Osteoblast (primary cell): ENCODE data around the gene SCYGR6. TPM values are rescaled to one million over a fixed set of nuclear protein-coding genes. Genes with fewer than 3 reads are reported as not detected.

Source experiments
- DNase-seq: peaks from one replicate; pipeline ENCODE4 v3.0.0; 2011; ENCODE audit warnings: low spot score, mixed read lengths; ENCODE audit not compliant: insufficient read length; ENCODE audit errors: missing footprints
- H2AFZ ChIP-seq: 2 replicates; pipeline ENCODE4 v1.6.0; 2011; ENCODE audit warnings: mild to moderate bottlenecking, low read length
- H3K27ac ChIP-seq: 2 replicates; pipeline ENCODE4 v1.5.1; 2011; ENCODE audit warnings: mild to moderate bottlenecking, low read depth, low read length, moderate library complexity
- H3K27me3 ChIP-seq: 2 replicates; pipeline ENCODE4 v1.6.0; 2012; ENCODE audit warnings: mild to moderate bottlenecking, control low read depth, inconsistent platforms, low read length, moderate library complexity; ENCODE audit not compliant: insufficient read depth
- H3K36me3 ChIP-seq: 2 replicates; pipeline ENCODE4 v1.5.1; 2011; ENCODE audit warnings: mild to moderate bottlenecking, low read length, control low read depth, moderate library complexity; ENCODE audit not compliant: insufficient read depth
- H3K4me1 ChIP-seq: 2 replicates; pipeline ENCODE4 v1.5.1; 2011; ENCODE audit warnings: mild to moderate bottlenecking, low read length, control low read depth, moderate library complexity; ENCODE audit not compliant: insufficient read depth
- H3K4me2 ChIP-seq: 2 replicates; pipeline ENCODE4 v1.6.0; 2011; ENCODE audit warnings: mild to moderate bottlenecking, low read length; ENCODE audit not compliant: insufficient read depth
- H3K4me3 ChIP-seq: fragments of 200-600 bp; sonication (generic); 3 replicates; pipeline ENCODE4 v1.5.1; 2012; ENCODE audit warnings: mild to moderate bottlenecking, low read length, inconsistent platforms; ENCODE audit not compliant: insufficient read depth
- H3K79me2 ChIP-seq: 2 replicates; pipeline ENCODE4 v1.6.0; 2012; ENCODE audit warnings: mild to moderate bottlenecking, low read length, control low read depth, inconsistent platforms; ENCODE audit not compliant: insufficient read depth
- H3K9me3 ChIP-seq: 2 replicates; pipeline ENCODE4 v1.5.1; 2011; ENCODE audit warnings: low read depth, low read length, control low read depth
- H4K20me1 ChIP-seq: 2 replicates; pipeline ENCODE4 v1.6.0; 2012; ENCODE audit warnings: mild to moderate bottlenecking, low read length, control low read depth; ENCODE audit not compliant: insufficient read depth
- CTCF ChIP-seq: IDR thresholded peaks from 2 replicates; pipeline ENCODE4 v1.5.1; 2011; ENCODE audit warnings: mild to moderate bottlenecking, low read depth, low read length, moderate library complexity; ENCODE audit errors: extremely low read depth
- small RNA-seq: library from RNA; depleted of rRNA; stranded (forward); fragments of <200 nt; gene quantifications from one replicate; pipeline ENCODE3, GENCODE V24; 2012
- total RNA-seq: library from RNA; depleted of rRNA; stranded (reverse); fragments of >200 nt; gene quantifications from 2 replicates; pipeline ENCODE4 v1.2.3, GENCODE V29; 2012

Gene SCYGR6
- total RNA-seq, 1 donor: not detected

DNA sequence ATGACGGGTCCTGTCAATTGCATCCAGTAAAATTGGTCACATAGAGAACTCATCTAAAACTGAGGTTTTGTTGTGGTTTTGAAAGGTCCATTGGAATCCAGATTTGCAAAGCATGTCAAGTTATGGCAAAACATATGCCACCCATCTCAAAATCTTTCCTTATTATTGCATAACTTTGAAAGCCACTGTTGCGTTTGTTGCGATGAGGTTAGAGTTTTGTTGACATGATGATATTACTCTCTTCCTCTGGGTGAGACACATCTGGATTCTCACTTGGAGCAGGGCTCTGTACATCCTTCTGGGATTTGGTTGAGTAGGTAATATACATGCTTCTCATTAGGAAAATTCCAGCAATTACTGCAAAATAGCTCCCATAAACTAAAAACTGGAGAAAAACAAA is 37.4 kb downstream of the SCYGR6 start:
- Histone ChIP-seq H3K4me3 (no peak overlapping the region), H3K9me3 (no peaks in the 10 kb centered on the region), H3K27me3 (no peaks in the 10 kb centered on the region), H2AFZ (no peak overlapping the region), H3K79me2 (no peaks in the 10 kb centered on the region), H3K4me1 (no peaks in the 10 kb centered on the region), H3K4me2 (no peak overlapping the region), H4K20me1 (no peaks in the 10 kb centered on the region), H3K27ac (no peak overlapping the region), H3K36me3 (no peaks in the 10 kb centered on the region)
- no peak for DNase-seq
- no peak for TF ChIP-seq CTCF

- TF ChIP-seq CTCF: no peak
- H3K4me2 ChIP-seq: no peak overlapping the region
- no peaks in the 10 kb centered on the region for H3K36me3 ChIP-seq
- H4K20me1 ChIP-seq: no peaks in the 10 kb centered on the region
- H3K27me3 ChIP-seq: no peaks in the 10 kb centered on the region
- no peaks in the 10 kb centered on the region for H3K4me1 ChIP-seq
- H3K9me3 ChIP-seq: no peaks in the 10 kb centered on the region
- H2AFZ ChIP-seq: no peak overlapping the region
- H3K79me2 ChIP-seq: no peaks in the 10 kb centered on the region
- no peak overlapping the region for H3K27ac ChIP-seq
- no peak for DNase-seq
- no peak overlapping the region for H3K4me3 ChIP-seq
These were observed 40.3 kb downstream of the SCYGR6 start for GRCh38 chr2:227684258-227684657.

DNA sequence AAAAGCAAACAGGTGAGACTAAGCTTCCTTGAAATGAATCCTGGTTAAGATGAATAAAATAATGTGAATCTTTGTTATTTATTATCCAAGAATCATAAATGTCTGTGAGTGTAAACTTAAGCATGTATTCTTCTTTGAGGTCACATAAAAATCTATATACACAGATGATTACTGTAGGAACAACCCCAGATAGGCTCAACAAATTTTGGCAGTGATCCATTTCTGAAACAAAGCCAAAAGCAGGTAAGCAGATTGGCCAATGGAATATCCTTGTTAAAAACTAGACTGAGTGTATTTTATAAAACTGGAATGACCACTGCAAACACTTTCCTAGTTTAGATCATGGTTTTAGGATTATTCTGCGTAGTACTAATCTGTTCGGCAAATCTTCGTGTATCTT is 46.6 kb downstream of the SCYGR6 start:
- no peaks in the 10 kb centered on the region for H3K4me1 ChIP-seq
- H3K9me3 ChIP-seq: no peaks in the 10 kb centered on the region
- TF ChIP-seq CTCF: no peak
- H2AFZ ChIP-seq: no peak overlapping the region
- no peaks in the 10 kb centered on the region for H3K36me3 ChIP-seq
- no peak for DNase-seq
- no peaks in the 10 kb centered on the region for H3K27me3 ChIP-seq
- no peak overlapping the region for H3K4me3 ChIP-seq
- H4K20me1 ChIP-seq: no peaks in the 10 kb centered on the region
- H3K79me2 ChIP-seq: no peaks in the 10 kb centered on the region
- H3K4me2 ChIP-seq: no peak overlapping the region
- H3K27ac ChIP-seq: no peak overlapping the region

DNA sequence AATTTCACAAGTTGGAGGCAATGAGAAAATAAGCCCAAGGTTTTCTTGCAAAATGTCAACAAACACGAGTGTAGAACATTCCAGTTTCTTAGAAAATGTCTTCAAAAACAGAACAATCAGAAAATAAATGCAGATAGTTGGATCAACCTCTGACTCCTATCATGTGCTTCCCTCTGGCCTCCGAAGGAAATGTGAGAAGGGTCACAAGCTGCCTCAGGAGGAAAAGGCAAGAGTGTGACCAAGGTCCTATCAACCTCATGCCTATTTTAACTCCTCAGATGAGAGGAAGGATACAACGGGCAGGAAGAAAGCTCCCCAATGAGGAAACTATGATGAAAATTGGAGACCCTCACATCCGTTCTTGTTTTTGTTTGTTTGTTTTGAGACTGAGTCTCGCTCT is 50.1 kb downstream of the SCYGR6 start:
- TF ChIP-seq CTCF: no peak
- no peak overlapping the region for H3K4me2 ChIP-seq
- DNase-seq: no peak
- no peaks in the 10 kb centered on the region for H3K4me1 ChIP-seq
- no peak overlapping the region for H3K27ac ChIP-seq
- H3K4me3 ChIP-seq: no peak overlapping the region
- H4K20me1 ChIP-seq: no peaks in the 10 kb centered on the region
- no peaks in the 10 kb centered on the region for H3K9me3 ChIP-seq
- H2AFZ ChIP-seq: no peak overlapping the region
- H3K36me3 ChIP-seq: no peaks in the 10 kb centered on the region
- no peaks in the 10 kb centered on the region for H3K27me3 ChIP-seq
- no peaks in the 10 kb centered on the region for H3K79me2 ChIP-seq

Small RNAs within 50 kb of the gene (small RNA-seq; reads per million reads assigned to genes)
- not detected for gene RNA5SP121

Other genes with a start within 250 kb of the SCYGR6 start
- gene SCYGR2, start 125.9 kb downstream of the SCYGR6 start, total RNA-seq: not detected in 2 replicates
- gene SCYGR3, start 109.9 kb downstream of the SCYGR6 start, total RNA-seq: not detected in 2 replicates
- not detected in 2 replicates for gene SCYGR4, start 107.3 kb downstream of the SCYGR6 start, total RNA-seq
- gene SCYGR5, start 58.0 kb downstream of the SCYGR6 start, total RNA-seq: not detected in 2 replicates
- 0.29 and 0.36 TPM in 2 replicates for gene SLC19A3, start 6.7 kb downstream of the SCYGR6 start, total RNA-seq
- not detected in 2 replicates for gene SCYGR7, start 3.6 kb upstream of the SCYGR6 start, total RNA-seq
- not detected in 2 replicates for gene SCYGR8, start 21.1 kb upstream of the SCYGR6 start, total RNA-seq
- gene CCL20, start 89.1 kb upstream of the SCYGR6 start, total RNA-seq: 1.1 and 1.2 TPM in 2 replicates
- under 0.01 TPM in 1 of 2 replicates, not detected in the other for gene DAW1, start 146.9 kb upstream of the SCYGR6 start, total RNA-seq